ENCODE data around the gene ADCK1. TPM values are rescaled to one million over a fixed set of nuclear protein-coding genes. Genes with fewer than 3 reads are reported as not detected.

ADCK1 gene
- total and polyA plus RNA-seq, 3 donors from 2014 or later, result 7.5 to 14.3 (median 12.3) TPM

DNA sequence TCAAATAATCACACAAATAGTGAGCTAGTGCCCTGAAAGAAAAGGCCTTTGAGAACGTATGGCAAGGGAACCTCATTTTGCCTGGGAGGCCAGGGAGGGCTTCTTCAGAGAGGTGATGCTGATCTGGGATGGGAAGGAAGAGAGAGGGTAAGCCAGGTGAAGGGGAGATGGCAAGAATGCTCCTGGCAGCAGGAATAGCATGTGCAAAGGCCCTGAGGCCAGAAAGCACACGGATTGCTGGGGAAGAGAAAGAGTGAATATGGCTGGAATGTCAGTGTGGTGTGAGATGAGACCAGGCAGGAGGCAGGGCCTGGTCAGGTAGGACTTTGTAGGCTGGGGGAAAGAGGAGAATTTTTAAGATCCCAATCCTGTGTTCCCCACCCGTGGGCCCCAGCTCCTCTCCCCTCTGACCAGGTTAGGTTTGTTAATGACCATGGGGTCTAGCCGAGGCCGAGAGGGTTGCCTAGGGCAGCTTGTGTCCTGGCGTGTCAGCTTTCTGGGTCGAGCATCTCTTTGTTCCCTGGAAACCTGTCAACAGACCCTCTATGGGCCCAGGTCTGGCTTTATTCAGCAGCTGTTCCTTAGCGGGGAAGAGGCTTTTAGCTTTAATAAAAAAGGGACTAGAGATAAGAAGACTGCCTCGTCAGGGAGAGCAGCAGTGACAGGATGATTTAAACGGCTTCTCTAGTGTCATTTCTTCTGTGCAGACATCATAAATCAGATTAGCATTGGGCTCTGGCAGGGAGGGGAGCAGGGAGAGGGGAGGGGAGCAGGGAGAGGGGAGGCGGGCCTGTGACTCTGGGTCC, 123.4 kb downstream of the ADCK1 start:
- intact Hi-C loops (cut with DNase I; ENCODE audit: low total_unique reads), result no loop called here

DNA sequence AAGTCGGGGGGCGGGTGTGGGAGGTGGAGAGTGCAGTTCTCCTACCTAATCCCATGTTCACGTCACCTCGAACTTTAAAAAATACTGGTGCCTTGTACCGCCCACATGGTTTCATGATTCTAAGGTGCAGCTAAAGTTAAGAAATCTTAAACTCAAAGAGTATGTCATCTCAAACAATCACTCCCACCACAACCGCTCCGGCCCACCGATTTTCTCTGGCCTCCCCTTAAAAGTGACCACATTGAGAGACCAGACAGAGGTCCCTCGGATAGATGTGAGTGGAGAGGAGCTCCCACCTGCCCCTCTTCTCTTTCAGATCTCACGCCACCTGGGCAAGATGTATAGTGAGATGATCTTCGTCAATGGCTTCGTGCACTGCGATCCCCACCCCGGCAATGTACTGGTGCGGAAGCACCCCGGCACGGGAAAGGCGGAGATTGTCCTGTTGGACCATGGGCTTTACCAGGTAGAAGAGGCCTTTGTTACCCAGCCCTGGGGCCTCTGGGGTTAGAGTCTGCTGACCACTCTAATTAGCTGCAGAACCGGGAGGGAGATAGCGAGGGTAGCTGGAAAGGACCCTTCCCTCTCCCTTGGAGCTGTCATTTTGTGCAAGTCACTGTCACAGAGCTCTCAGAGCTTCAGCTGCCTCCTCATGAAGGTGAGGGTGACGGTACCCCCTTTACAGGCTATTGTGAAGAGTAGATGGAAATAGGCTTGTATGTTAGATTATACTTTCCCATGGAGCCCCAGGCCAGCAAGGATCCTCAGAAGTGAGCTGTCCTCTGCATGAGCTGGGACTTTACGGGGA, 124.4 kb downstream of the ADCK1 start:
- intact Hi-C loops (cut with DNase I; ENCODE audit: low total_unique reads), result no loop called here
- no peak overlapping the region for H3K4me3 ChIP-seq
- TF ChIP-seq, protein P1, sequence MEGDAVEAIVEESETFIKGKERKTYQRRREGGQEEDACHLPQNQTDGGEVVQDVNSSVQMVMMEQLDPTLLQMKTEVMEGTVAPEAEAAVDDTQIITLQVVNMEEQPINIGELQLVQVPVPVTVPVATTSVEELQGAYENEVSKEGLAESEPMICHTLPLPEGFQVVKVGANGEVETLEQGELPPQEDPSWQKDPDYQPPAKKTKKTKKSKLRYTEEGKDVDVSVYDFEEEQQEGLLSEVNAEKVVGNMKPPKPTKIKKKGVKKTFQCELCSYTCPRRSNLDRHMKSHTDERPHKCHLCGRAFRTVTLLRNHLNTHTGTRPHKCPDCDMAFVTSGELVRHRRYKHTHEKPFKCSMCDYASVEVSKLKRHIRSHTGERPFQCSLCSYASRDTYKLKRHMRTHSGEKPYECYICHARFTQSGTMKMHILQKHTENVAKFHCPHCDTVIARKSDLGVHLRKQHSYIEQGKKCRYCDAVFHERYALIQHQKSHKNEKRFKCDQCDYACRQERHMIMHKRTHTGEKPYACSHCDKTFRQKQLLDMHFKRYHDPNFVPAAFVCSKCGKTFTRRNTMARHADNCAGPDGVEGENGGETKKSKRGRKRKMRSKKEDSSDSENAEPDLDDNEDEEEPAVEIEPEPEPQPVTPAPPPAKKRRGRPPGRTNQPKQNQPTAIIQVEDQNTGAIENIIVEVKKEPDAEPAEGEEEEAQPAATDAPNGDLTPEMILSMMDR (IDR thresholded peaks at IDR 0.05), result no peak
- TF ChIP-seq POLR2A (IDR thresholded peaks at IDR 0.05), result no peak
- 90% methylated on average over 22 of the region's 22 CpGs for WGBS, 2 donors
- DNase-seq, result no peak
- H3K36me3 ChIP-seq (ENCODE audit: low read depth, missing control alignments), result no peaks in the 10 kb centered on the region
- H3K9me3 ChIP-seq, result no peaks in the 10 kb centered on the region
- H3K27me3 ChIP-seq, result no peaks in the 10 kb centered on the region
- no peaks in the 10 kb centered on the region for H3K4me1 ChIP-seq
- no peak overlapping the region for H3K27ac ChIP-seq

More for the DNA sequence above, 123.4 kb downstream of the ADCK1 start:
- 71 to 80% methylated on average over 11 of the region's 11 CpGs for WGBS, 2 donors
- Histone ChIP-seq H3K27me3 (no peaks in the 10 kb centered on the region), H3K27ac (no peak overlapping the region), H3K4me1 (no peaks in the 10 kb centered on the region), H3K36me3 (ENCODE audit: low read depth, missing control alignments) (no peaks in the 10 kb centered on the region), H3K4me3 (no peak overlapping the region), H3K9me3 (no peaks in the 10 kb centered on the region)
- DNase-seq, result no peak
- no peak for TF ChIP-seq POLR2A (IDR thresholded peaks at IDR 0.05)
- TF ChIP-seq, protein P1 (IDR thresholded peaks at IDR 0.05), result no peak

DNA sequence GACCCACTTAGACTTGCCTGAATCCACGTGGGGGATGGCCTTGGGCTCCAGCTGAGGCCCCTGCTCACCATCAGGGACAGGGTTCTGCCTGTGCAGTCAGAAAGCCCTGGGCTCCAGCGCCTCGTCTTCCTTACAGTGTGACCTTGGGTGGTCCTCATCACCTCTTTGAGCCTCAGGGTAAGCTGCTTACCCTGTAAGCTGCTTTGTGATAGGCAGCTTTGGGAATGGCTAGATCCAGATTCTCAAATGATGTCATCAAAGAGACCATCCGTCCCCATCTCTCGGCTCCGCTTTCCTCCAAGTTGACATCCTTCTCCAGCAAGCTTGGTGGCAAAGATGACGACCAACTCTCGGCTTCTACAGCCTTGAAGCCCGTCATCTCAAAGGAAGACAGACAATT, 127.0 kb downstream of the ADCK1 start:
- no peak overlapping the region for H3K27ac ChIP-seq
- H3K4me1 ChIP-seq, result no peaks in the 10 kb centered on the region
- intact Hi-C loops (cut with DNase I; ENCODE audit: low total_unique reads), result no loop called here
- no peak for DNase-seq
- 82 to 86% methylated on average over 9 of the region's 9 CpGs for WGBS, 2 donors
- no peaks in the 10 kb centered on the region for H3K27me3 ChIP-seq
- no peak overlapping the region for H3K4me3 ChIP-seq
- H3K36me3 ChIP-seq (ENCODE audit: low read depth, missing control alignments), result no peaks in the 10 kb centered on the region
- TF ChIP-seq, protein P1 (IDR thresholded peaks at IDR 0.05), result no peak
- no peak for TF ChIP-seq POLR2A (IDR thresholded peaks at IDR 0.05)
- no peaks in the 10 kb centered on the region for H3K9me3 ChIP-seq

DNA sequence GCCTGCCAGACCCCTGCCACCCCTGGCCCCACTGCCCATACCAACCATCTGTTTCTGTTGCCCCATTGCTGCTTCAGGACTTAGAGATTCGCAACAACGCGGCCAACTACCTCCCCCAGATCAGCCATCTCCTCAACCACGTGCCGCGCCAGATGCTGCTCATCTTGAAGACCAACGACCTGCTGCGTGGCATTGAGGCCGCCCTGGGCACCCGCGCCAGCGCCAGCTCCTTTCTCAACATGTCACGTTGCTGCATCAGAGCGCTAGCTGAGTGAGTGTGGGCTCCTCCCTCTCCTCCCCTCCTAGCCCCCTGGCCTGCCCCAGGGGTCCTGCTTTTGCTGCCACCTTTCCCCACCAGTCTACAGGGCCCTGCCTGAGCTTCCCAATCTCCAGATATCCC, 131.5 kb downstream of the ADCK1 start:
- Histone ChIP-seq H3K4me3 (no peak overlapping the region), H3K27me3 (no peaks in the 10 kb centered on the region), H3K27ac (no peak overlapping the region), H3K4me1 (no peaks in the 10 kb centered on the region), H3K9me3 (no peaks in the 10 kb centered on the region), H3K36me3 (ENCODE audit: low read depth, missing control alignments) (no peaks in the 10 kb centered on the region)
- 92 to 95% methylated on average over 14 of the region's 14 CpGs for WGBS, 2 donors
- intact Hi-C loops (cut with DNase I; ENCODE audit: low total_unique reads), result no loop called here
- TF ChIP-seq, protein P1 (IDR thresholded peaks at IDR 0.05), result no peak
- no peak for TF ChIP-seq POLR2A (IDR thresholded peaks at IDR 0.05)
- no peak for DNase-seq
